C4-2B (cell line): ENCODE measurements around the gene TMEM117.

Experiments
- H3K27ac ChIP-seq: fragments of 450-650 bp; 2 replicates; pipeline ENCODE4 v1.5.1; 2017
- ZFX ChIP-seq: fragments of 450-650 bp; IDR thresholded peaks from 2 replicates; pipeline ENCODE4 v1.6.1; 2017
- TF ChIP-seq, protein P1 (sequence below): fragments of 450-650 bp; conservative IDR thresholded peaks from 2 replicates; pipeline ENCODE4 v1.5.1; 2017; ENCODE audit warnings: mild to moderate bottlenecking

Gene TMEM117

DNA sequence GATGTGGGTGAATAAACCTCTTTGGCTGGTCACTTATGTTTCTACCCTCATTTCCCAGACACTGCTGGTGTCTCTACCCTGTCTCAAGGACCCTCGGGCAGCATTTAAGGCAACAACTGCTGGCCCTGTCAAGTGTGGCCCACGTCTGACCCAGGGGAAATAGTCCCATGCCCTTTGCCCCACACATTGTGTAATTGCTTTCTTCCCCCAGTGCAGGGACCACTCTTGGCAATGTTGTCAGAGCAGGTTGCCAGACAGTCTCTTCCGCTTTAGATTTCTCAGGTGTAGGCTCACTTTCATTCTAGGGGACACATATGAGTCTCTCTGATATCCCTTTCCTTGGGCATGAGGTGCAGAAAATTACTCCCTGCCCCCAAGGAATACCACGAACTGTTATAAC lies 216.7 kb downstream of the TMEM117 start:
- TF ChIP-seq, protein P1, sequence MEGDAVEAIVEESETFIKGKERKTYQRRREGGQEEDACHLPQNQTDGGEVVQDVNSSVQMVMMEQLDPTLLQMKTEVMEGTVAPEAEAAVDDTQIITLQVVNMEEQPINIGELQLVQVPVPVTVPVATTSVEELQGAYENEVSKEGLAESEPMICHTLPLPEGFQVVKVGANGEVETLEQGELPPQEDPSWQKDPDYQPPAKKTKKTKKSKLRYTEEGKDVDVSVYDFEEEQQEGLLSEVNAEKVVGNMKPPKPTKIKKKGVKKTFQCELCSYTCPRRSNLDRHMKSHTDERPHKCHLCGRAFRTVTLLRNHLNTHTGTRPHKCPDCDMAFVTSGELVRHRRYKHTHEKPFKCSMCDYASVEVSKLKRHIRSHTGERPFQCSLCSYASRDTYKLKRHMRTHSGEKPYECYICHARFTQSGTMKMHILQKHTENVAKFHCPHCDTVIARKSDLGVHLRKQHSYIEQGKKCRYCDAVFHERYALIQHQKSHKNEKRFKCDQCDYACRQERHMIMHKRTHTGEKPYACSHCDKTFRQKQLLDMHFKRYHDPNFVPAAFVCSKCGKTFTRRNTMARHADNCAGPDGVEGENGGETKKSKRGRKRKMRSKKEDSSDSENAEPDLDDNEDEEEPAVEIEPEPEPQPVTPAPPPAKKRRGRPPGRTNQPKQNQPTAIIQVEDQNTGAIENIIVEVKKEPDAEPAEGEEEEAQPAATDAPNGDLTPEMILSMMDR: no peak
- no peak for TF ChIP-seq ZFX

DNA sequence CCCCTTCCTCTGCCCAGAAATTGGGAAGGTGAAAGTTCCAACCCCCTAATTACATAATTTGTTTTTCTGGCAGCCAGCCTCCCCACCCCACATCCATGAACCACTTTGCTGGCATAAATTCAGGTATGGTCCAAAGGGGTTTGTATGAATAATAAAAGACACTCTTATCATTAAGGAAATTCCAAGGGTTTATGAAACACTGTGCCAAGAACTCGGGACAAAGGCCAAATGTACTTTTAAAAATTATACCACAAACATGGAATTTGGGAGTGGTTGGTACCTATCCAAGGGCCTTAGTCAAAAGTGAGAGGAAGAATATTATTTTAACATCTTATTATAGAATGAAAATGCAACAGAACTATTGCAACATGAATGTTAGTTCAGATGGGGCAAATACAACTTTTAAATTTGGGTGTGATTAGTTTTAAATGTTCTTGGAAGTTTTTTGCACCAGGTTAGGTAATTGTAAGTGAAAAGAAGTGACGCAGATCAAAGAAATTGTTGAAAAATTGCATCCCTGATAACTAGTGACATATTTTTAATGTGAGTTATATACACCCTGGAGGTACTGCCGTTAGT lies 217.8 kb downstream of the TMEM117 start:
- TF ChIP-seq, protein P1: no peak
- no peak for TF ChIP-seq ZFX
- no peak overlapping the region for H3K27ac ChIP-seq

More for the DNA sequence above, 216.7 kb downstream of the TMEM117 start:
- H3K27ac ChIP-seq: no peak overlapping the region

DNA sequence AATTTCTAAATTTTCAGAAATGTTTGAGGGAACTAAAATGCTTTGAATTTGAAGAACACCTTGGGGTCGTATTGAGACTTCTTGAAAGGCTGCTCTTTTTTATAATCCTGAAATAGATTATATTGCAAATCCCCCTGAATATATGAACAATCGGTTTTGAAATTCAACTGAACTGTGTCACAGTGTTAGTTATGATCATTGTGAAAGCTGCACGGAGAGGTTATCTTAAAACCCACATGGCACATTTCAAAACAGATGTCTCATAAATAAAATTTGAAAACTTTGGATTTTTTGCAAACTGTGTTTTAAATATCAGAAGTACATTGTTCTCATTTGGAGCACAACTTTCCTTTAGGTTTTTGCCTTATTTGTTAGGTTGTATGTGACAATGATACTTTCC lies 218.4 kb downstream of the TMEM117 start:
- H3K27ac ChIP-seq: no peak overlapping the region
- no peak for TF ChIP-seq ZFX
- TF ChIP-seq, protein P1: no peak

DNA sequence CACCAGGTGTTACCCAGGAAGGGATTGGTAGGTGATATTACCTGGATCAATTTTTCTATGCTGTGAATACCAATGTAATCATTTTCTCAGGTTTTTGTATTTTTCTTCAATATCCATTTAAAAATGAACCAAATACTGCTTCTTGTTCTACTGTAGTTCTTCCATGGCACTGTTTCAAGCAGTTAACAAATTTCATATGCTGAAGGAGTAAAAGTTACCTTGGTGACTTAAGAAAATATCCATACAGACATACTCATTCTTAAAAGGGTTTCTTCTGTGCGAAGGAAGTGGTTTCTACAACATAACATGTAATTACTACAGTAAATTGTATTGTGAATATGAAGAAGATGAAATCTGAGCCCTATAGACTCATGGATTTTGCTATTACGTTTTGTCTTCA lies 222.5 kb downstream of the TMEM117 start:
- no peak for TF ChIP-seq ZFX
- TF ChIP-seq, protein P1: no peak
- no peak overlapping the region for H3K27ac ChIP-seq

DNA sequence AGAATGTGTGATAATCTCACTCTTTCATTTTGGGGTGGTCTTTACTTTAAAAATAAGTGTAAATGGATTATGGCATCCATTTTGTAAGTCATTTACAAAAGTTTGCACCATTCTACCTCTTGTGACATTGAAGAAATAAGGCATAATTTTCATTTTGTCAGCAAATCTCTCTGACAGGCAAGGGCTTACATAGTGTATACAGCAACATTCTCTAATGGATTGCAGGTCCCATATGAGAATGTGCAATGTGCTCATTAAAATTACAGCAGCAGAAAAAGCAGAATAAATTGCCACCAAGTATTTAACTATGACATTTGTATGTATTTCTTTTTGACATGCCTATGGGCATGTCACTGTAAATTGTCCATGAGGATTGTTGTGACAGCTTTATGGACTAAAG lies 223.6 kb downstream of the TMEM117 start:
- TF ChIP-seq, protein P1: no peak
- TF ChIP-seq ZFX: no peak
- no peak overlapping the region for H3K27ac ChIP-seq

DNA sequence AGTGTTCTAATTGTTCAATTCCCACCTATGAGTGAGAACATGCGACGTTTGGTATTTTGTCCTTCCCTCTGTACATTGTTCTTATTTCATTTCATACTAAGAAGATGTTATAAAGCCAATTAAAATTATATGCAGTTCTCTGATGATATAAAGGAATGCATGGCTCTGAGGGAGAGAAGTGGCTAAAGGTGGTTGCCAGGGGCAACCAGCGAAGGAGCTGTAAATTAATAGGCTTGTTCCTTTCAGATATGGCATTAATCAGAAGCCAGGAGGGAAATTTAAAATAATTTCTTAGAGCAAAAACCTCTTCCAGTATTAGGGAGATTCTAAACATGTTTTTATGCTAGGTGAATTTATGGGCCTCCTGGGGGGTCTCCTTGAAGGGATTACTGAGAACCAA lies 227.8 kb downstream of the TMEM117 start:
- TF ChIP-seq ZFX: no peak
- TF ChIP-seq, protein P1: no peak
- no peak overlapping the region for H3K27ac ChIP-seq

DNA sequence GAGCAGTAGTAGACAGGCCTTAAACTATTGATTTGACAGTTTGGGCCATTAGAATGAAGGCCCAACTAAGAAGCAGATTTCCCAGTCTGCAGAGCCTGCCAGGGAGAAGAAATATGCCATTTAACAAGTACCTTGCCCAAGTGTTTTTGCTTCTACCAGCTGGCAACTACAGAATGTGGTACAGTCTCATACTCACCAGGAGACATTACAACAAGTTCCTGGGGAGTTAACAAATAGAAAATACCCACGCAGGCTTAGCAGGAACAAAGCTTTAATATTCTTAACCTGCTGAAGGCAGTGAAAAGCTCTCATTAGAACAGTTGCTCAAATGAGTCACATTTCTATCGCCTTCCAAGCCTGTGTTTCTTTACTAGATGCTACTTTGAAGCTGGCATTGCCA lies 241.0 kb downstream of the TMEM117 start:
- TF ChIP-seq, protein P1: no peak
- no peak for TF ChIP-seq ZFX

More for the DNA sequence above, 241.0 kb downstream of the TMEM117 start:
- no peak overlapping the region for H3K27ac ChIP-seq
